Omental fat pad (tissue), 4 donors: ENCODE data around the gene DCC. TPM values are rescaled to one million over a fixed set of nuclear protein-coding genes. Genes with fewer than 3 reads are reported as not detected.

Experiments
- ATAC-seq: fragments of 150-250 bp; one replicate; pipeline ENCODE4 v1.9.1; 2016; ENCODE audit warnings: mild to moderate bottlenecking, moderate library complexity; ENCODE audit not compliant: low FRiP score
- DNase-seq: peaks from one replicate; pipeline ENCODE4 v3.0.0-alpha.2; 2019; ENCODE audit warnings: low spot score
- CTCF ChIP-seq, 3 donors: fragments of 450-650 bp; IDR thresholded peaks; one replicate each; pipeline ENCODE4 v1.5.1; 2016 to 2017; ENCODE audit warnings: antibody characterized with exemption in 3 of 3, mild to moderate bottlenecking in 3 of 3, moderate library complexity in 2 of 3
- total RNA-seq, 4 donors: library from RNA; depleted of rRNA; stranded (reverse); fragments of >200 nt; gene quantifications; one replicate each; pipeline ENCODE4 v1.1.0, GENCODE V29; 2016

Gene DCC
- total RNA-seq, 4 donors from 2014 or later: 0.12 to 0.63 TPM; not detected in 2

- ATAC-seq: no peak
- DNase-seq: no peak
- TF ChIP-seq CTCF (IDR thresholded peaks at IDR 0.05): no peak
These were observed 1201.9 kb downstream of the DCC start for GRCh38 chr18:53541924-53542323.

- no peak for DNase-seq
- no peak for ATAC-seq
- TF ChIP-seq CTCF (IDR thresholded peaks at IDR 0.05): no peak
These were observed 1203.7 kb downstream of the DCC start for GRCh38 chr18:53543711-53544110.

GRCh38 chr18:53544917-53545316, 1204.9 kb downstream of the DCC start:
- ATAC-seq: no peak
- TF ChIP-seq CTCF (IDR thresholded peaks at IDR 0.05): no peak

GRCh38 chr18:53551868-53552426, 1212.0 kb downstream of the DCC start:
- DNase-seq (no peak), ATAC-seq (no peak)
- no peak for TF ChIP-seq CTCF (IDR thresholded peaks at IDR 0.05)

More at GRCh38 chr18:53544917-53545316, 1204.9 kb downstream of the DCC start:
- DNase-seq: no peak

GRCh38 chr18:53553030-53553429, 1213.0 kb downstream of the DCC start:
- no peak for DNase-seq

GRCh38 chr18:53556450-53556849, 1216.5 kb downstream of the DCC start:
- no peak for TF ChIP-seq CTCF (IDR thresholded peaks at IDR 0.05)
- DNase-seq (no peak), ATAC-seq (no peak)

More at GRCh38 chr18:53553030-53553429, 1213.0 kb downstream of the DCC start:
- no peak for ATAC-seq
- no peak for TF ChIP-seq CTCF (IDR thresholded peaks at IDR 0.05)

- ATAC-seq (no peak), DNase-seq (no peak)
- TF ChIP-seq CTCF (IDR thresholded peaks at IDR 0.05): no peak
These were observed 1220.5 kb downstream of the DCC start for GRCh38 chr18:53560546-53560945.
